GM19043 (cell line): Measurements from ENCODE around the gene ADA.

Source experiments
- ATAC-seq: cut with Tn5 transposase; IDR thresholded peaks from one replicate; pipeline ENCODE4 v1.9.1; 2021; ENCODE audit warnings: low read depth; ENCODE audit not compliant: unreplicated experiment

Gene ADA

GRCh38 chr20:44584162-44584561 lies 67.3 kb downstream of the ADA start:
- no peak for ATAC-seq

- no peak for ATAC-seq
Measured at GRCh38 chr20:44583157-44583556, 68.3 kb downstream of the ADA start.

- ATAC-seq = no peak
Measured at GRCh38 chr20:44582311-44583025, 69.0 kb downstream of the ADA start, which contains the start of gene PKIG. Gene PKIG (plus strand): TSS chr20:44582579. CDS start chr20:44614557, 31,978 bp downstream.

- ATAC-seq = no peak
Measured at GRCh38 chr20:44581515-44581914, 70.0 kb downstream of the ADA start.

GRCh38 chr20:44580581-44581268 lies 70.8 kb downstream of the ADA start:
- ATAC-seq = no peak

GRCh38 chr20:44579313-44580081 lies 72.0 kb downstream of the ADA start:
- no peak for ATAC-seq

- no peak for ATAC-seq
Measured at GRCh38 chr20:44576297-44576696, 75.2 kb downstream of the ADA start.

GRCh38 chr20:44574372-44574771 lies 77.1 kb downstream of the ADA start:
- ATAC-seq = no peak

- no peak for ATAC-seq
Measured at GRCh38 chr20:44573501-44573869, 78.0 kb downstream of the ADA start.

GRCh38 chr20:44572551-44573500 lies 78.7 kb downstream of the ADA start:
- no peak for ATAC-seq

- no peak for ATAC-seq
Measured at GRCh38 chr20:44571362-44571988, 80.0 kb downstream of the ADA start.

- no peak for ATAC-seq
Measured at GRCh38 chr20:44570367-44570766, 81.1 kb downstream of the ADA start.
